HepG2 (cell line): Measurements from ENCODE around the gene VEZF1. TPM values are rescaled to one million over a fixed set of nuclear protein-coding genes. Genes with fewer than 3 reads are reported as not detected.

ENCODE experiments used
- KAT2B ChIP-seq: fragments of 150-350 bp; IDR thresholded peaks from 2 replicates; pipeline ENCODE4 v1.6.1; 2014; ENCODE audit warnings: low read depth, low read length, borderline replicate concordance
- KAT8 ChIP-seq: IDR thresholded peaks from 2 replicates; pipeline ENCODE4 v1.6.1; 2016; ENCODE audit warnings: missing genetic modification reagents, missing compliant biosample characterization
- PAF1 ChIP-seq: IDR thresholded peaks from 2 replicates; pipeline ENCODE4 v1.6.1; 2016; ENCODE audit warnings: missing genetic modification reagents, missing compliant biosample characterization
- PAX8 ChIP-seq: sonication (generic); formaldehyde crosslinking; IDR thresholded peaks from 2 replicates; pipeline ENCODE4 v1.8.0; 2022; ENCODE audit warnings: mild to moderate bottlenecking, missing genetic modification reagents, borderline replicate concordance
- PCBP1 ChIP-seq: fragments of 200-400 bp; formaldehyde crosslinking; IDR thresholded peaks from 2 replicates; pipeline ENCODE4 v1.6.1; 2017; ENCODE audit warnings: mild to moderate bottlenecking, low read depth, low read length, borderline replicate concordance
- SRY ChIP-seq: sonication (generic); formaldehyde crosslinking; IDR thresholded peaks from 2 replicates; pipeline ENCODE4 v1.8.0; 2022; ENCODE audit warnings: mild to moderate bottlenecking, missing genetic modification reagents
- ZNF329 ChIP-seq: sonication (generic); formaldehyde crosslinking; IDR thresholded peaks from 2 replicates; pipeline ENCODE4 v1.9.0; 2021; ENCODE audit warnings: low read depth, mild to moderate bottlenecking, missing genetic modification reagents
- ZNF446 ChIP-seq: sonication (generic); formaldehyde crosslinking; IDR thresholded peaks from 2 replicates; pipeline ENCODE4 v1.5.0; 2020; ENCODE audit warnings: mild to moderate bottlenecking, missing genetic modification reagents
- ZNF567 ChIP-seq: sonication (generic); formaldehyde crosslinking; IDR thresholded peaks from 2 replicates; pipeline ENCODE4 v1.8.1; 2023; ENCODE audit warnings: mild to moderate bottlenecking, missing genetic modification reagents, borderline replicate concordance
- ZNF629 ChIP-seq: sonication (generic); formaldehyde crosslinking; conservative IDR thresholded peaks from 2 replicates; pipeline ENCODE4 v1.5.0; 2020; ENCODE audit warnings: missing genetic modification reagents
- ZNF7 ChIP-seq: IDR thresholded peaks from 2 replicates; pipeline ENCODE4 v1.6.1; 2016; ENCODE audit warnings: missing biosample characterization, missing genetic modification reagents
- ZNF773 ChIP-seq: sonication (generic); formaldehyde crosslinking; IDR thresholded peaks from 2 replicates; pipeline ENCODE4 v1.4.0; 2020; ENCODE audit warnings: missing genetic modification reagents, borderline replicate concordance
- ZNF775 ChIP-seq: sonication (generic); formaldehyde crosslinking; IDR thresholded peaks from 2 replicates; pipeline ENCODE4 v1.4.0; 2020; ENCODE audit warnings: missing genetic modification reagents, mild to moderate bottlenecking, moderate library complexity, borderline replicate concordance
- ZSCAN31 ChIP-seq: sonication (generic); formaldehyde crosslinking; IDR thresholded peaks from 2 replicates; pipeline ENCODE4 v1.5.0; 2020; ENCODE audit warnings: low read depth, mild to moderate bottlenecking, missing genetic modification reagents
- polyA plus RNA-seq, 8 experiments: library from polyadenylated mRNA; depleted of rRNA in 3 of 8; stranded (reverse) in 7 of 8; unstranded in 1 of 8; fragments of >200 nt; fragmentation: Illumina TruSeq in 4 of 8; extraction: Trizol in 4 of 8; gene quantifications; 2 replicates each; pipeline versions ENCODE4 v1.2.1 to v1.2.3, GENCODE V29; 2011 to 2016; ENCODE audit warnings: low read depth in 4 of 8, missing spikeins in 1 of 8, mixed read lengths in 1 of 8; ENCODE audit not compliant: insufficient read depth in 1 of 8
- total RNA-seq, 5 experiments: library from RNA; depleted of rRNA; stranded (reverse); fragments of >200 nt; fragmentation: Illumina TruSeq; extraction: Trizol; gene quantifications; 2 replicates each; pipeline ENCODE4 v1.2.3, GENCODE V29; 2016; ENCODE audit warnings: low read depth in 1 of 5
- TF ChIP-seq, protein P1 (sequence below): sonication (generic); formaldehyde crosslinking; conservative IDR thresholded peaks from 2 replicates; pipeline ENCODE4 v1.8.0; 2022; ENCODE audit warnings: low read depth, missing genetic modification reagents
- TF ChIP-seq, protein P2 (sequence below): sonication (generic); formaldehyde crosslinking; IDR thresholded peaks from 2 replicates; pipeline ENCODE4 v1.4.0; 2020; ENCODE audit warnings: missing genetic modification reagents
- TF ChIP-seq, protein P3 (sequence below): sonication (generic); formaldehyde crosslinking; IDR thresholded peaks from 2 replicates; pipeline ENCODE4 v1.5.1; 2020; ENCODE audit warnings: missing genetic modification reagents, mild to moderate bottlenecking, borderline replicate concordance
- TF ChIP-seq, protein P4 (sequence below): sonication (generic); formaldehyde crosslinking; IDR thresholded peaks from 2 replicates; pipeline ENCODE4 v1.8.0; 2022; ENCODE audit warnings: mild to moderate bottlenecking, missing genetic modification reagents, borderline replicate concordance

The VEZF1 gene
- total and polyA plus RNA-seq, 2 of the 13 experiments (the other 11 are each of a cell fraction or from before 2014, with no cell fraction given) = 45.9 to 49.7 TPM

DNA sequence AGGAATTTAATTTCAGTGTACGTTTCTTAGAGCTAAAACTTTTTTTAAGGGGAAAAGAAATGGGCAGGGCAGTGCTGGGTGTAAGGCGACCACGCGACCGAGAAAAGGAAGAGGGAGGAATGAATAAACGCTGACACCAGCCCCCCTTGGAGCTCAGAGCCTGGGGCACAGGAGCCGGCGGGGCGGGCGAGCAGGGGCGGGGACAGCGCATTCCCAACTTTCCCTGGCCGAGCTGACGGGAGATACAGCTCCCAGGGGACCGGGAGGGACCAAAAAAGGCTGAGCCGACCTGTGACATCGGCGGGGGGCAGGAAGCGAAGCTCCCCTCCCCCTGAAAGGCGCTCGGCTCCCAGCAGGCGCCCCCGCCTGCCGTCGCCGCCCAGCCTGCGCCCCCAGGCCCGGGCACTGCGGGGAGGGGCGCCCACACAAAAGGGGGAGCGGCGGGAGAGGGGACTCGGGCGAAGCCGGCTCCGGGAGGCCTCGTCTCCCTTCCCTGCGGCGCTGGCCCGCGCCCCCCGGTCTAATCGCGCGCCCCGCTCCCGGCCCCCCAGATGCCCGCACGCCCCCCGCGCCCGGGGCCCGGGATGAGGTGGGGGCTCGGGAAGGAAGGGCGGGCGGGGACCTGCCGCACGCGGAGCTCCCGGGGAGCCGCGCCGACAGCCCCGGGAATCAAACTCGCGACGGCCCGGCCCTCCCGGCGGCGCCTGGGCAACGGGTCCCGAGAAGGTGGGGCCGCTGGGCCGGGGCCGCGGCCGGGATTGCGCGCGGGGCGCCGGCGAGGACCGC lies 33.5 kb downstream of the VEZF1 start (continued):
- no peak for TF ChIP-seq ZNF446 (CRISPR knock-in tag)
- TF ChIP-seq ZNF629 (CRISPR knock-in tag) = no peak
- TF ChIP-seq SRY = 0 out of 2 replicates have a peak, but pooled peaks have one; percentile 47
- TF ChIP-seq ZNF567 (CRISPR knock-in tag) = 0 out of 2 replicates have a peak, but pooled peaks have one; percentile 13
- TF ChIP-seq, protein P1, sequence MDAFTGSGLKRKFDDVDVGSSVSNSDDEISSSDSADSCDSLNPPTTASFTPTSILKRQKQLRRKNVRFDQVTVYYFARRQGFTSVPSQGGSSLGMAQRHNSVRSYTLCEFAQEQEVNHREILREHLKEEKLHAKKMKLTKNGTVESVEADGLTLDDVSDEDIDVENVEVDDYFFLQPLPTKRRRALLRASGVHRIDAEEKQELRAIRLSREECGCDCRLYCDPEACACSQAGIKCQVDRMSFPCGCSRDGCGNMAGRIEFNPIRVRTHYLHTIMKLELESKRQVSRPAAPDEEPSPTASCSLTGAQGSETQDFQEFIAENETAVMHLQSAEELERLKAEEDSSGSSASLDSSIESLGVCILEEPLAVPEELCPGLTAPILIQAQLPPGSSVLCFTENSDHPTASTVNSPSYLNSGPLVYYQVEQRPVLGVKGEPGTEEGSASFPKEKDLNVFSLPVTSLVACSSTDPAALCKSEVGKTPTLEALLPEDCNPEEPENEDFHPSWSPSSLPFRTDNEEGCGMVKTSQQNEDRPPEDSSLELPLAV (CRISPR knock-in tag) = no peak
- TF ChIP-seq, protein P2, sequence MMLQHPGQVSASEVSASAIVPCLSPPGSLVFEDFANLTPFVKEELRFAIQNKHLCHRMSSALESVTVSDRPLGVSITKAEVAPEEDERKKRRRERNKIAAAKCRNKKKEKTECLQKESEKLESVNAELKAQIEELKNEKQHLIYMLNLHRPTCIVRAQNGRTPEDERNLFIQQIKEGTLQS = no peak
- TF ChIP-seq PCBP1 = no peak
- TF ChIP-seq ZNF773 (CRISPR knock-in tag) = no peak
- peak; percentile 42; the same call in 1 of the 2 replicates for TF ChIP-seq KAT8 (CRISPR knock-in tag)
- TF ChIP-seq ZSCAN31 (CRISPR knock-in tag) = 0 out of 2 replicates have a peak, but pooled peaks have one; percentile 2
- TF ChIP-seq, protein P3, sequence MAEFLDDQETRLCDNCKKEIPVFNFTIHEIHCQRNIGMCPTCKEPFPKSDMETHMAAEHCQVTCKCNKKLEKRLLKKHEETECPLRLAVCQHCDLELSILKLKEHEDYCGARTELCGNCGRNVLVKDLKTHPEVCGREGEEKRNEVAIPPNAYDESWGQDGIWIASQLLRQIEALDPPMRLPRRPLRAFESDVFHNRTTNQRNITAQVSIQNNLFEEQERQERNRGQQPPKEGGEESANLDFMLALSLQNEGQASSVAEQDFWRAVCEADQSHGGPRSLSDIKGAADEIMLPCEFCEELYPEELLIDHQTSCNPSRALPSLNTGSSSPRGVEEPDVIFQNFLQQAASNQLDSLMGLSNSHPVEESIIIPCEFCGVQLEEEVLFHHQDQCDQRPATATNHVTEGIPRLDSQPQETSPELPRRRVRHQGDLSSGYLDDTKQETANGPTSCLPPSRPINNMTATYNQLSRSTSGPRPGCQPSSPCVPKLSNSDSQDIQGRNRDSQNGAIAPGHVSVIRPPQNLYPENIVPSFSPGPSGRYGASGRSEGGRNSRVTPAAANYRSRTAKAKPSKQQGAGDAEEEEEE = no peak
- 0 out of 2 replicates have a peak, but pooled peaks have one; percentile 13 for TF ChIP-seq ZNF7 (CRISPR knock-in tag)
- TF ChIP-seq ZNF329 = 0 out of 2 replicates have a peak, but pooled peaks have one; percentile 44
- TF ChIP-seq, protein P4, sequence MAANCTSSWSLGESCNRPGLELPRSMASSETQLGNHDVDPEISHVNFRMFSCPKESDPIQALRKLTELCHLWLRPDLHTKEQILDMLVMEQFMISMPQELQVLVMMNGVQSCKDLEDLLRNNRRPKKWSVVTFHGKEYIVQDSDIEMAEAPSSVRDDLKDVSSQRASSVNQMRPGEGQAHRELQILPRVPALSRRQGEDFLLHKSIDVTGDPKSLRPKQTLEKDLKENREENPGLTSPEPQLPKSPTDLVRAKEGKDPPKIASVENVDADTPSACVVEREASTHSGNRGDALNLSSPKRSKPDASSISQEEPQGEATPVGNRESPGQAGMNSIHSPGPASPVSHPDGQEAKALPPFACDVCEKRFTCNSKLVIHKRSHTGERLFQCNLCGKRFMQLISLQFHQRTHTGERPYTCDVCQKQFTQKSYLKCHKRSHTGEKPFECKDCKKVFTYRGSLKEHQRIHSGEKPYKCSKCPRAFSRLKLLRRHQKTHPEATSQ (CRISPR knock-in tag) = no peak
- TF ChIP-seq KAT2B = no peak
- no peak for TF ChIP-seq PAF1 (CRISPR knock-in tag)
- TF ChIP-seq PAX8 = no peak
- TF ChIP-seq ZNF775 = no peak
